HL-60 (cell line): ENCODE results near the gene GDI1.

ENCODE experiments used
- GABPA ChIP-seq: IDR thresholded peaks from 2 replicates; pipeline ENCODE4 v1.6.1; 2012; ENCODE audit warnings: low read depth
- POLR2AphosphoS5 ChIP-seq: IDR thresholded peaks from 2 replicates; pipeline ENCODE4 v1.6.1; 2012; ENCODE audit warnings: low read depth
- TF ChIP-seq, protein P1 (sequence below): IDR thresholded peaks from one replicate; pipeline ENCODE4 v1.5.1; 2011; ENCODE audit warnings: low read length, control low read depth, inconsistent platforms; ENCODE audit not compliant: insufficient read depth
- TF ChIP-seq, protein P2 (sequence below): IDR thresholded peaks from 2 replicates; pipeline ENCODE4 v1.6.1; 2012; ENCODE audit warnings: low read depth; ENCODE audit not compliant: insufficient replicate concordance

DNA sequence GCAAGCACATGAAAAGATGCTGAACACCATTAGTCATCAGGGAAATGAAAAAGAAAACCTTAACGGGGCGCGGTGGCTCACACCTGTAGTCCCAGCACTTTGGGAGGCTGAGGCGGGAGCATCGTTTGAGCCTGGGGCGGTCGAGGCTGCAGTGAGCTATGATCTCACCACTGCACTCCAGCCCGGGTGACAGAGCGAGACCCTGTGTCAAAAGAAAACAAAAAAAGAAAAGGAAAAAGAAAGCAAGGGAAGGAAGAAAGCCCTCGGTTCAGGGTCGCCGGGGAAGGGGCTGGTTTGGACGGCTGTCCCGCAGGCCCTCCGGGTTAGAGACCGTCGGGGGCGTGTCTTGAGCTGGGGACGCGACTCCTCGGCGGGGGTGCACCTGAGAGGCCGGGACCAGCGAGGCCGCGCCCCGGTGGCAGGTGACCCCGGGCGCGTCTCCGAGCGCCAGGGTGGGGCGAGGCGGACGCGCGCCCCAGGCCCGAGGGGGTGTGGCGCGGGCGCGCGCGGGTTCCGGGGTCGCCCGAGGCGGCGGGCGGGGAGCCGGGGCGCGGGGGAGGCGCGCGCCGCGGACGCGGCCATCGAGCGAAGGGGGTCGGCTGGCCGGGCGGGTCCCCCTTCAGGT lies 20.6 kb downstream of the GDI1 start:
- TF ChIP-seq, protein P1, sequence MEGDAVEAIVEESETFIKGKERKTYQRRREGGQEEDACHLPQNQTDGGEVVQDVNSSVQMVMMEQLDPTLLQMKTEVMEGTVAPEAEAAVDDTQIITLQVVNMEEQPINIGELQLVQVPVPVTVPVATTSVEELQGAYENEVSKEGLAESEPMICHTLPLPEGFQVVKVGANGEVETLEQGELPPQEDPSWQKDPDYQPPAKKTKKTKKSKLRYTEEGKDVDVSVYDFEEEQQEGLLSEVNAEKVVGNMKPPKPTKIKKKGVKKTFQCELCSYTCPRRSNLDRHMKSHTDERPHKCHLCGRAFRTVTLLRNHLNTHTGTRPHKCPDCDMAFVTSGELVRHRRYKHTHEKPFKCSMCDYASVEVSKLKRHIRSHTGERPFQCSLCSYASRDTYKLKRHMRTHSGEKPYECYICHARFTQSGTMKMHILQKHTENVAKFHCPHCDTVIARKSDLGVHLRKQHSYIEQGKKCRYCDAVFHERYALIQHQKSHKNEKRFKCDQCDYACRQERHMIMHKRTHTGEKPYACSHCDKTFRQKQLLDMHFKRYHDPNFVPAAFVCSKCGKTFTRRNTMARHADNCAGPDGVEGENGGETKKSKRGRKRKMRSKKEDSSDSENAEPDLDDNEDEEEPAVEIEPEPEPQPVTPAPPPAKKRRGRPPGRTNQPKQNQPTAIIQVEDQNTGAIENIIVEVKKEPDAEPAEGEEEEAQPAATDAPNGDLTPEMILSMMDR, result no peak
- TF ChIP-seq POLR2AphosphoS5 (no peak), GABPA (no peak)
- TF ChIP-seq, protein P2, sequence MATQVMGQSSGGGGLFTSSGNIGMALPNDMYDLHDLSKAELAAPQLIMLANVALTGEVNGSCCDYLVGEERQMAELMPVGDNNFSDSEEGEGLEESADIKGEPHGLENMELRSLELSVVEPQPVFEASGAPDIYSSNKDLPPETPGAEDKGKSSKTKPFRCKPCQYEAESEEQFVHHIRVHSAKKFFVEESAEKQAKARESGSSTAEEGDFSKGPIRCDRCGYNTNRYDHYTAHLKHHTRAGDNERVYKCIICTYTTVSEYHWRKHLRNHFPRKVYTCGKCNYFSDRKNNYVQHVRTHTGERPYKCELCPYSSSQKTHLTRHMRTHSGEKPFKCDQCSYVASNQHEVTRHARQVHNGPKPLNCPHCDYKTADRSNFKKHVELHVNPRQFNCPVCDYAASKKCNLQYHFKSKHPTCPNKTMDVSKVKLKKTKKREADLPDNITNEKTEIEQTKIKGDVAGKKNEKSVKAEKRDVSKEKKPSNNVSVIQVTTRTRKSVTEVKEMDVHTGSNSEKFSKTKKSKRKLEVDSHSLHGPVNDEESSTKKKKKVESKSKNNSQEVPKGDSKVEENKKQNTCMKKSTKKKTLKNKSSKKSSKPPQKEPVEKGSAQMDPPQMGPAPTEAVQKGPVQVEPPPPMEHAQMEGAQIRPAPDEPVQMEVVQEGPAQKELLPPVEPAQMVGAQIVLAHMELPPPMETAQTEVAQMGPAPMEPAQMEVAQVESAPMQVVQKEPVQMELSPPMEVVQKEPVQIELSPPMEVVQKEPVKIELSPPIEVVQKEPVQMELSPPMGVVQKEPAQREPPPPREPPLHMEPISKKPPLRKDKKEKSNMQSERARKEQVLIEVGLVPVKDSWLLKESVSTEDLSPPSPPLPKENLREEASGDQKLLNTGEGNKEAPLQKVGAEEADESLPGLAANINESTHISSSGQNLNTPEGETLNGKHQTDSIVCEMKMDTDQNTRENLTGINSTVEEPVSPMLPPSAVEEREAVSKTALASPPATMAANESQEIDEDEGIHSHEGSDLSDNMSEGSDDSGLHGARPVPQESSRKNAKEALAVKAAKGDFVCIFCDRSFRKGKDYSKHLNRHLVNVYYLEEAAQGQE, result no peak
